ENCODE data around the gene FAM3A. TPM values are rescaled to one million over a fixed set of nuclear protein-coding genes. Genes with fewer than 3 reads are reported as not detected.
"Not testable (repeated sequence)": the region's sequence is repeated elsewhere in the genome, so short reads cannot be mapped to it uniquely, and the experiment has no call there.

The FAM3A gene
- polyA plus RNA-seq, result 10 to 100 TPM; 48.9 to 61.5 (median 49.3) TPM

GRCh38 chrX:154515966-154516655 is at the start of gene FAM3A:
TSS of gene FAM3A (minus strand) at chrX:154516232. CDS start at chrX:154515772, 460 bp downstream.
- WGBS, 3 donors, result 0 to 38% (median 0%) methylated on average over 15 to 49 of the region's 59 CpGs
- peak within 1 kb of the TSS; percentile 38 for H3K27ac ChIP-seq (ENCODE audit: low read depth, low read length)

GRCh38 chrX:154562295-154562694 is 46.3 kb upstream of the FAM3A start:
- not testable (repeated sequence) for H3K27ac ChIP-seq (ENCODE audit: low read depth, low read length)
- no CpG with 5 or more reads among the region's 10 CpGs for WGBS, 3 donors

- WGBS, 3 donors, result 64 to 85% (median 73%) methylated on average over 11 to 12 of the region's 31 CpGs
- H3K27ac ChIP-seq (ENCODE audit: low read depth, low read length), result not testable (repeated sequence)
These were observed 44.3 kb upstream of the FAM3A start for GRCh38 chrX:154560326-154560725.

- 92 to 100% (median 94%) methylated on average over 1 to 9 of the region's 21 CpGs for WGBS, 3 donors
- not testable (repeated sequence) for H3K27ac ChIP-seq (ENCODE audit: low read depth, low read length)
These were observed 42.9 kb upstream of the FAM3A start for GRCh38 chrX:154558896-154559295.

- WGBS, 3 donors, result 75 to 89% (median 80%) methylated on average over 4 to 5 of the region's 24 CpGs
- H3K27ac ChIP-seq (ENCODE audit: low read depth, low read length), result not testable (repeated sequence)
These were observed 42.1 kb upstream of the FAM3A start for GRCh38 chrX:154558060-154558690.

- WGBS, 3 donors, result 64 to 88% (median 78%) methylated on average over 6 to 9 of the region's 18 CpGs
- not testable (repeated sequence) for H3K27ac ChIP-seq (ENCODE audit: low read depth, low read length)
These were observed 36.2 kb upstream of the FAM3A start for GRCh38 chrX:154552112-154552806.

- 83 to 90% (median 87%) methylated on average over 1 of the region's 1 CpG for WGBS, 3 donors
- no peak overlapping the region for H3K27ac ChIP-seq (ENCODE audit: low read depth, low read length)
These were observed 33.7 kb upstream of the FAM3A start for GRCh38 chrX:154549766-154550165.

GRCh38 chrX:154548028-154548316 is 31.9 kb upstream of the FAM3A start:
- WGBS, 3 donors, result 0 to 39% (median 0%) methylated on average over 9 of the region's 9 CpGs
- H3K27ac ChIP-seq (ENCODE audit: low read depth, low read length), result no peak overlapping the region

- peak within 1 kb of the TSS; percentile 62 for H3K27ac ChIP-seq (ENCODE audit: low read depth, low read length)
- 0 to 40% (median 1%) methylated on average over 45 to 69 of the region's 69 CpGs for WGBS, 3 donors
These were observed 31.4 kb upstream of the FAM3A start, which contains the start of gene IKBKG for GRCh38 chrX:154547245-154548027. TSS of gene IKBKG (plus strand) at chrX:154547620. CDS start at chrX:154552003, 4,383 bp downstream.

- WGBS, 3 donors, result 1 to 38% (median 2%) methylated on average over 49 to 89 of the region's 92 CpGs
These were observed 30.6 kb upstream of the FAM3A start, which contains the start of gene G6PD for GRCh38 chrX:154546354-154547244. TSS of gene G6PD (minus strand) at chrX:154546846. CDS start at chrX:154546155, 691 bp downstream.

GRCh38 chrX:154545673-154546274 is 29.7 kb upstream of the FAM3A start:
- WGBS, 3 donors, result 91 to 92% (median 91%) methylated on average over 16 to 17 of the region's 17 CpGs
- H3K27ac ChIP-seq (ENCODE audit: low read depth, low read length), result no peak overlapping the region

More at GRCh38 chrX:154546354-154547244, 30.6 kb upstream of the FAM3A start, which contains the start of gene G6PD:
- H3K27ac ChIP-seq (ENCODE audit: low read depth, low read length), result peak within 1 kb of the TSS; percentile 62

- 50 to 78% (median 55%) methylated on average over 15 to 20 of the region's 20 CpGs for WGBS, 3 donors
- H3K27ac ChIP-seq (ENCODE audit: low read depth, low read length), result no peak overlapping the region
These were observed 26.8 kb upstream of the FAM3A start for GRCh38 chrX:154542723-154543424.

- H3K27ac ChIP-seq (ENCODE audit: low read depth, low read length), result peak overlapping the region; percentile 56
- WGBS, 3 donors, result 25 to 65% (median 45%) methylated on average over 10 to 12 of the region's 12 CpGs
These were observed 26.1 kb upstream of the FAM3A start for GRCh38 chrX:154541896-154542722.

- H3K27ac ChIP-seq (ENCODE audit: low read depth, low read length), result no peak overlapping the region
- 43 to 82% (median 63%) methylated on average over 5 of the region's 5 CpGs for WGBS, 3 donors
These were observed 25.5 kb upstream of the FAM3A start for GRCh38 chrX:154541589-154541895.

- H3K27ac ChIP-seq (ENCODE audit: low read depth, low read length), result no peak overlapping the region
- WGBS, 3 donors, result 77 to 88% (median 85%) methylated on average over 19 of the region's 19 CpGs
These were observed 25.0 kb upstream of the FAM3A start for GRCh38 chrX:154540897-154541535.

GRCh38 chrX:154540365-154540764 is 24.3 kb upstream of the FAM3A start:
- H3K27ac ChIP-seq (ENCODE audit: low read depth, low read length), result not testable (repeated sequence)
- WGBS, 3 donors, result 72 to 86% (median 84%) methylated on average over 7 of the region's 7 CpGs
